HEK293T (cell line): ENCODE measurements around the gene PHF13.

Experiments used
- ARNT ChIP-seq: fragments of 450-650 bp; IDR thresholded peaks from 2 replicates; pipeline ENCODE4 v1.6.1; 2017; ENCODE audit warnings: mild to moderate bottlenecking
- ELF4 ChIP-seq: fragments of 450-650 bp; IDR thresholded peaks from 2 replicates; pipeline ENCODE4 v1.6.1; 2017; ENCODE audit warnings: antibody characterized with exemption
- FOXA1 ChIP-seq: fragments of 450-650 bp; IDR thresholded peaks from 2 replicates; pipeline ENCODE4 v1.6.1; 2016; ENCODE audit warnings: mild to moderate bottlenecking
- FOXM1 ChIP-seq: fragments of 450-650 bp; IDR thresholded peaks from 2 replicates; pipeline ENCODE4 v1.6.1; 2017; ENCODE audit warnings: mild to moderate bottlenecking, borderline replicate concordance
- HDGF ChIP-seq: fragments of 450-650 bp; IDR thresholded peaks from 2 replicates; pipeline ENCODE4 v1.6.1; 2017; ENCODE audit warnings: antibody characterized with exemption, borderline replicate concordance
- LEF1 ChIP-seq: fragments of 450-650 bp; IDR thresholded peaks from 2 replicates; pipeline ENCODE4 v1.6.1; 2017; ENCODE audit warnings: mild to moderate bottlenecking, borderline replicate concordance
- SP1 ChIP-seq: fragments of 450-650 bp; IDR thresholded peaks from 2 replicates; pipeline ENCODE4 v1.6.1; 2017
- SUZ12 ChIP-seq: fragments of 450-650 bp; IDR thresholded peaks from 2 replicates; pipeline ENCODE4 v1.6.1; 2016; ENCODE audit warnings: mild to moderate bottlenecking
- TARDBP ChIP-seq: fragments of 450-650 bp; IDR thresholded peaks from 2 replicates; pipeline ENCODE4 v1.6.1; 2016

GRCh38 chr1:6592865-6593593 is 20.5 kb upstream of the PHF13 start:
- TF ChIP-seq SP1, result no peak
- no peak for TF ChIP-seq FOXA1
- no peak for TF ChIP-seq FOXM1
- TF ChIP-seq SUZ12, result no peak
- TF ChIP-seq LEF1, result no peak
- no peak for TF ChIP-seq ELF4
- TF ChIP-seq TARDBP, result no peak
- no peak for TF ChIP-seq HDGF
- TF ChIP-seq ARNT, result no peak
